Loucy (cell line): ENCODE measurements around the gene ADGRL2.

Source experiments
- EZH2phosphoT487 ChIP-seq: fragments of 200-600 bp; IDR thresholded peaks from 2 replicates; pipeline ENCODE4 v1.6.1; 2018; ENCODE audit warnings: antibody characterized with exemption, mild to moderate bottlenecking, moderate library complexity, borderline replicate concordance
- TF ChIP-seq, protein P1 (sequence below): fragments of 200-600 bp; sonication (generic); conservative IDR thresholded peaks from 2 replicates; pipeline ENCODE4 v1.5.1; 2014; ENCODE audit warnings: mild to moderate bottlenecking, antibody characterized with exemption, low read length

DNA sequence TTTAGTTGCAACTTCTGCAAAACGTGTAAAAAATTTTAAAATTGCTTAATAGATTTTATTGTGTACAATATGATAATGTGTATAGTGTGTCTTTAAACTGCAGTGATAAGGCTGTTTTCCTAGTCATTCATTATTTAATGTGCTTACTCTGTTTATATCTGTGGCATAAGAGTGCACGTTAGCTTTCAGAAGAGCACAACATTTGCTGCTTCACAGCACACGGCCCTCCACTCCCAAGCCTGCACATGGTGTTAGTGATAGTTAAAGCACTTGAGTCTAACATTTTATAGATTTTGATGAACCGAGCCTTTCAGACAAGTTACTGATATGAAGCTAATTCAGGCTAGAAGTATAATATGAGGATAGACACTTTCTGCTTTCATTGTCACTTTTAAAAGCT, 120.6 kb downstream of the ADGRL2 start:
- TF ChIP-seq, protein P1, sequence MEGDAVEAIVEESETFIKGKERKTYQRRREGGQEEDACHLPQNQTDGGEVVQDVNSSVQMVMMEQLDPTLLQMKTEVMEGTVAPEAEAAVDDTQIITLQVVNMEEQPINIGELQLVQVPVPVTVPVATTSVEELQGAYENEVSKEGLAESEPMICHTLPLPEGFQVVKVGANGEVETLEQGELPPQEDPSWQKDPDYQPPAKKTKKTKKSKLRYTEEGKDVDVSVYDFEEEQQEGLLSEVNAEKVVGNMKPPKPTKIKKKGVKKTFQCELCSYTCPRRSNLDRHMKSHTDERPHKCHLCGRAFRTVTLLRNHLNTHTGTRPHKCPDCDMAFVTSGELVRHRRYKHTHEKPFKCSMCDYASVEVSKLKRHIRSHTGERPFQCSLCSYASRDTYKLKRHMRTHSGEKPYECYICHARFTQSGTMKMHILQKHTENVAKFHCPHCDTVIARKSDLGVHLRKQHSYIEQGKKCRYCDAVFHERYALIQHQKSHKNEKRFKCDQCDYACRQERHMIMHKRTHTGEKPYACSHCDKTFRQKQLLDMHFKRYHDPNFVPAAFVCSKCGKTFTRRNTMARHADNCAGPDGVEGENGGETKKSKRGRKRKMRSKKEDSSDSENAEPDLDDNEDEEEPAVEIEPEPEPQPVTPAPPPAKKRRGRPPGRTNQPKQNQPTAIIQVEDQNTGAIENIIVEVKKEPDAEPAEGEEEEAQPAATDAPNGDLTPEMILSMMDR, result no peak
- TF ChIP-seq EZH2phosphoT487, result no peak
